ENCODE data around the gene NYAP1.

Gene NYAP1

DNA sequence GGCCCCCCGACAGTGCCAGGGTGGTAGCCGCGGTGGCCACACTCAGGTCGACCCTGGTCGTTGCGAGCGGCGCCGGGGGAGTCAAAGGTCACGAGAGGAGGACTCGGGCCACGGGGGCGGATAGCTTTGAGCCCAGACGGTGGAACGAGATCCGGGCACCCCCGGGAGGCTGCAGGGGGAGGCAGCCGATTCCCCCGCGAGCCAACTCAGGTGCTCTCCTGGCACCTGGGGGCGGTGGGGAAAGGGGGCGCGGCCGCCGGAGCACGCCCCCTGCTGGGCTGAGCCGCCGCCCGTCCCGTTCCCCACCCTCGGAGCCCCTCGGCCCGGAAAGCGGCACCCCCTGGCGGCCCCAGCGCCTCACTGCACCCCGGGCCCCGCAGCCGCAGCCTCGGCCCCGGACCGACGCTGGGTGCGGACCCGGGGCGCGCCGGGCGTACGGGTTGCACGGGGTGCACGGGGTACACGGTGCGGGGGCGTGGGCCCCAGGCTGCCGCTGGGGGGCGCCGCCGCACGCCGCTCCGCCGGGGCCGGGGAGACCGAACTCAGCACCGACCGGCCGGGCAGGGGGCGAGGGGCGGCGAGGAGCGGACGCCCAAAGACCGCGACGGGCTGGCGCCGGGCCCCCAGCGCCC is 521 bp upstream of the NYAP1 start (continued):
- TF ChIP-seq YY1 (tag by site-specific recombination; IDR thresholded peaks at IDR 0.05) = no peak; the same call in 1 of the 2 replicates
- TF ChIP-seq ZNF585B (tag by site-specific recombination; IDR thresholded peaks at IDR 0.05) = no peak
- peak; percentile 65; the same call in 1 of the 2 replicates for TF ChIP-seq BCL11A (tag by site-specific recombination; IDR thresholded peaks at IDR 0.05; ENCODE audit: low read depth)
- TF ChIP-seq ZNF391 (tag by site-specific recombination; IDR thresholded peaks at IDR 0.05; ENCODE audit: borderline replicate concordance, low read depth) = peak; percentile 64; the same call in 1 of the 2 replicates
- TF ChIP-seq, protein P1, sequence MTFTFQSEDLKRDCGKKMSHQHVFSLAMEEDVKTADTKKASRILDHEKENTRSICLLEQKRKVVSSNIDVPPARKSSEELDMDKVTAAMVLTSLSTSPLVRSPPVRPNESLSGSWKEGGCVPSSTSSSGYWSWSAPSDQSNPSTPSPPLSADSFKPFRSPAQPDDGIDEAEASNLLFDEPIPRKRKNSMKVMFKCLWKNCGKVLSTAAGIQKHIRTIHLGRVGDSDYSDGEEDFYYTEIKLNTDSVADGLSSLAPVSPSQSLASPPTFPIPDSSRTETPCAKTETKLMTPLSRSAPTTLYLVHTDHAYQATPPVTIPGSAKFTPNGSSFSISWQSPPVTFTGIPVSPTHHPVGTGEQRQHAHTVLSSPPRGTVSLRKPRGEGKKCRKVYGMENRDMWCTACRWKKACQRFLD (tag by site-specific recombination; IDR thresholded peaks at IDR 0.05) = no peak
- TF ChIP-seq, protein P2, sequence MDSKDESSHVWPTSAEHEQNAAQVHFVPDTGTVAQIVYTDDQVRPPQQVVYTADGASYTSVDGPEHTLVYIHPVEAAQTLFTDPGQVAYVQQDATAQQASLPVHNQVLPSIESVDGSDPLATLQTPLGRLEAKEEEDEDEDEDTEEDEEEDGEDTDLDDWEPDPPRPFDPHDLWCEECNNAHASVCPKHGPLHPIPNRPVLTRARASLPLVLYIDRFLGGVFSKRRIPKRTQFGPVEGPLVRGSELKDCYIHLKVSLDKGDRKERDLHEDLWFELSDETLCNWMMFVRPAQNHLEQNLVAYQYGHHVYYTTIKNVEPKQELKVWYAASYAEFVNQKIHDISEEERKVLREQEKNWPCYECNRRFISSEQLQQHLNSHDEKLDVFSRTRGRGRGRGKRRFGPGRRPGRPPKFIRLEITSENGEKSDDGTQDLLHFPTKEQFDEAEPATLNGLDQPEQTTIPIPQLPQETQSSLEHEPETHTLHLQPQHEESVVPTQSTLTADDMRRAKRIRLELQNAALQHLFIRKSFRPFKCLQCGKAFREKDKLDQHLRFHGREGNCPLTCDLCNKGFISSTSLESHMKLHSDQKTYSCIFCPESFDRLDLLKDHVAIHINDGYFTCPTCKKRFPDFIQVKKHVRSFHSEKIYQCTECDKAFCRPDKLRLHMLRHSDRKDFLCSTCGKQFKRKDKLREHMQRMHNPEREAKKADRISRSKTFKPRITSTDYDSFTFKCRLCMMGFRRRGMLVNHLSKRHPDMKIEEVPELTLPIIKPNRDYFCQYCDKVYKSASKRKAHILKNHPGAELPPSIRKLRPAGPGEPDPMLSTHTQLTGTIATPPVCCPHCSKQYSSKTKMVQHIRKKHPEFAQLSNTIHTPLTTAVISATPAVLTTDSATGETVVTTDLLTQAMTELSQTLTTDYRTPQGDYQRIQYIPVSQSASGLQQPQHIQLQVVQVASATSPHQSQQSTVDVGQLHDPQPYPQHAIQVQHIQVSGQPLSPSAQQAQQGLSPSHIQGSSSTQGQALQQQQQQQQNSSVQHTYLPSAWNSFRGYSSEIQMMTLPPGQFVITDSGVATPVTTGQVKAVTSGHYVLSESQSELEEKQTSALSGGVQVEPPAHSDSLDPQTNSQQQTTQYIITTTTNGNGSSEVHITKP (tag by site-specific recombination; IDR thresholded peaks at IDR 0.05) = peak; percentile 48; the same call in 1 of the 2 replicates
- TF ChIP-seq PRDM1 (tag by site-specific recombination; IDR thresholded peaks at IDR 0.05) = no peak
- TF ChIP-seq ZBTB7A (tag by site-specific recombination; IDR thresholded peaks at IDR 0.05; ENCODE audit: low read depth) = peak; percentile 88; the same call in 1 of the 2 replicates
- TF ChIP-seq, protein P3, sequence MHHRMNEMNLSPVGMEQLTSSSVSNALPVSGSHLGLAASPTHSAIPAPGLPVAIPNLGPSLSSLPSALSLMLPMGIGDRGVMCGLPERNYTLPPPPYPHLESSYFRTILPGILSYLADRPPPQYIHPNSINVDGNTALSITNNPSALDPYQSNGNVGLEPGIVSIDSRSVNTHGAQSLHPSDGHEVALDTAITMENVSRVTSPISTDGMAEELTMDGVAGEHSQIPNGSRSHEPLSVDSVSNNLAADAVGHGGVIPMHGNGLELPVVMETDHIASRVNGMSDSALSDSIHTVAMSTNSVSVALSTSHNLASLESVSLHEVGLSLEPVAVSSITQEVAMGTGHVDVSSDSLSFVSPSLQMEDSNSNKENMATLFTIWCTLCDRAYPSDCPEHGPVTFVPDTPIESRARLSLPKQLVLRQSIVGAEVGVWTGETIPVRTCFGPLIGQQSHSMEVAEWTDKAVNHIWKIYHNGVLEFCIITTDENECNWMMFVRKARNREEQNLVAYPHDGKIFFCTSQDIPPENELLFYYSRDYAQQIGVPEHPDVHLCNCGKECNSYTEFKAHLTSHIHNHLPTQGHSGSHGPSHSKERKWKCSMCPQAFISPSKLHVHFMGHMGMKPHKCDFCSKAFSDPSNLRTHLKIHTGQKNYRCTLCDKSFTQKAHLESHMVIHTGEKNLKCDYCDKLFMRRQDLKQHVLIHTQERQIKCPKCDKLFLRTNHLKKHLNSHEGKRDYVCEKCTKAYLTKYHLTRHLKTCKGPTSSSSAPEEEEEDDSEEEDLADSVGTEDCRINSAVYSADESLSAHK (tag by site-specific recombination; IDR thresholded peaks at IDR 0.05) = peak; percentile 13; the same call in 1 of the 2 replicates
- TF ChIP-seq, protein P4, sequence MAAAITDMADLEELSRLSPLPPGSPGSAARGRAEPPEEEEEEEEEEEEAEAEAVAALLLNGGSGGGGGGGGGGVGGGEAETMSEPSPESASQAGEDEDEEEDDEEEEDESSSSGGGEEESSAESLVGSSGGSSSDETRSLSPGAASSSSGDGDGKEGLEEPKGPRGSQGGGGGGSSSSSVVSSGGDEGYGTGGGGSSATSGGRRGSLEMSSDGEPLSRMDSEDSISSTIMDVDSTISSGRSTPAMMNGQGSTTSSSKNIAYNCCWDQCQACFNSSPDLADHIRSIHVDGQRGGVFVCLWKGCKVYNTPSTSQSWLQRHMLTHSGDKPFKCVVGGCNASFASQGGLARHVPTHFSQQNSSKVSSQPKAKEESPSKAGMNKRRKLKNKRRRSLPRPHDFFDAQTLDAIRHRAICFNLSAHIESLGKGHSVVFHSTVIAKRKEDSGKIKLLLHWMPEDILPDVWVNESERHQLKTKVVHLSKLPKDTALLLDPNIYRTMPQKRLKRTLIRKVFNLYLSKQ (tag by site-specific recombination; IDR thresholded peaks at IDR 0.05; ENCODE audit: borderline replicate concordance) = no peak
- TF ChIP-seq ZBTB48 (tag by site-specific recombination; IDR thresholded peaks at IDR 0.05) = no peak
- peak; percentile 11; the same call in 1 of the 2 replicates for TF ChIP-seq ZNF341 (tag by site-specific recombination; IDR thresholded peaks at IDR 0.05; ENCODE audit: low read depth)
- TF ChIP-seq ZNF629 (tag by site-specific recombination; IDR thresholded peaks at IDR 0.05) = no peak
- peak; percentile 90 for TF ChIP-seq GLIS1 (tag by site-specific recombination; IDR thresholded peaks at IDR 0.05)
- TF ChIP-seq HOXD13 (CRISPR knock-in tag; IDR thresholded peaks at IDR 0.05; ENCODE audit: borderline replicate concordance) = no peak
- no peak for TF ChIP-seq ZNF416 (tag by site-specific recombination; IDR thresholded peaks at IDR 0.05)
- no peak for TF ChIP-seq ZSCAN23 (tag by site-specific recombination; IDR thresholded peaks at IDR 0.05)
- TF ChIP-seq ZNF768 (tag by site-specific recombination; IDR thresholded peaks at IDR 0.05) = no peak
- TF ChIP-seq GLI4 (tag by site-specific recombination; IDR thresholded peaks at IDR 0.05) = no peak
- TF ChIP-seq ZNF837 (tag by site-specific recombination; IDR thresholded peaks at IDR 0.05) = 0 out of 2 replicates have a peak, but pooled peaks have one; percentile 59
